Mucosa of descending colon (tissue), 3 donors: ENCODE results near the gene GCNT2. TPM values are rescaled to one million over a fixed set of nuclear protein-coding genes. Genes with fewer than 3 reads are reported as not detected.
"Not testable (repeated sequence)": the region's sequence is repeated elsewhere in the genome, so short reads cannot be mapped to it uniquely, and the experiment has no call there.

Experiments
- ATAC-seq: fragments of 200-7000 bp; cut with Tn5 transposase; one replicate; pipeline ENCODE4 v1.9.1; 2020; ENCODE audit warnings: mild to moderate bottlenecking, moderate library complexity
- DNase-seq, 3 donors: peaks; one replicate each; pipeline ENCODE4 v3.0.0-alpha.2; 2020
- H3K36me3 ChIP-seq: fragments of 200-600 bp; one replicate; pipeline ENCODE4 v1.8.0; 2021; ENCODE audit warnings: low read depth, mild to moderate bottlenecking
- H3K4me1 ChIP-seq: fragments of 200-600 bp; one replicate; pipeline ENCODE4 v1.8.0; 2021; ENCODE audit warnings: low read depth, mild to moderate bottlenecking
- H3K4me3 ChIP-seq: fragments of 200-600 bp; one replicate; pipeline ENCODE4 v1.8.0; 2021; ENCODE audit warnings: mild to moderate bottlenecking
- H3K9me3 ChIP-seq: fragments of 200-600 bp; one replicate; pipeline ENCODE4 v1.8.0; 2021; ENCODE audit warnings: mild to moderate bottlenecking
- CTCF ChIP-seq: fragments of 200-600 bp; IDR thresholded peaks from one replicate; pipeline ENCODE4 v1.8.0; 2022; ENCODE audit warnings: antibody characterized with exemption, mild to moderate bottlenecking
- intact Hi-C, 2 donors: fragments of 100-400 bp; cut with DNase I in 1 of 2; cut with micrococcal nuclease in 1 of 2; formaldehyde crosslinking; loops; one replicate each; pipeline versions ENCODE4 v1.11.0 to v1.11.1; 2022; cut with DNase I, micrococcal nuclease
- total RNA-seq, 3 donors: library from RNA; stranded (reverse); fragmentation: NEBNext Ultra II Directional in 2 of 3; extraction: Animal tissue kit (Norgen Biotek cat#: 25700) in 2 of 3; gene quantifications; one replicate each; pipeline versions ENCODE4 v1.2.1 to v1.2.4, GENCODE V29; 2021 to 2023
- donor health status: DM: no; HTN: no; CAD: no; lungs with moderate emphysema.
- donor health status: DM: no; HTN: no; CAD: no.
- donor health status: DM: no; HTN: yes; CAD: no.

GCNT2 gene
- total RNA-seq, 3 donors from 2014 or later: 11.7 to 22.3 (median 19.8) TPM

DNA sequence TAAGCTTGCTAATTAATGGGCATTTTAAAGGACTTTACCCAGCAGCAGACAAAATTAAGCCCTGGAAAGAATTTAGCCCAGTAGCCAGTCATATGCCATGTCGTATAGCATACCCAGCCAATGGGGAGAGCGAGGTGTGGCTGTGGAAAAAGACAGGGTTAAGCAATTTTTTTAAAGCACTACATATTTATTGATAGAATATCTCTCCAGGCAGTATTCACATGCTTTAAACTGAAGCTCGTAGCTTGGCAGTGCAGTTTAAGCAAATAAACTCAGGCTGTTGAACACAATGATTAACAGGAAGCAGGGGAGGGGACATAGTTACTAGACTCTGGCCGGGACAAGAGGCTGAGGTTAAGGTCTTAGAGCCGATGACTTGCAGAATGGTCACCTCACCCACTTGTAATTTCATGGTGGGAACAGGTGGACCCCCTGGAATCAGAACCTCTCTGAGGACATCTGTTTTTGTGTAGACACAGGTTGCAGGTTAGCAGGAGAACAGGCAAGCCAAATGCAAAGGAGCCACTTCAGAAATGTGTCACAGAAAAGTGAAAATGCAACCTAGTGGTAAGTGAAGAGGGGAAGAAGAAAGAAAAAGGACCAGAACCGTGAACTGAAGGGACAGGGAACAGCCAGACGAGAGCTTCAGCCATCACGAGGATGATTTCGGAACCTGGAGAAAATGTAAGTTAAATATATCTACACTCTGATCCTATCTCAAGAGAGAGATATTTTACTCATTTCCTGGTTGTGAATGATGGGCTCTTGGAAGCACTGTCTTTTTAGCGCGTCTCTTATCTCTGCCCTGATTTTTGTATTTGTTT is 7.2 kb downstream of the GCNT2 start:
- ATAC-seq (peak; percentile 95), DNase-seq (peak in 1 of 3 donors; percentile 66)
- Histone ChIP-seq H3K36me3 (no peaks in the 10 kb centered on the region), H3K4me1 (peaks cover 12% of the 10 kb centered on the region), H3K4me3 (no peak overlapping the region), H3K9me3 (no peaks in the 10 kb centered on the region)
- TF ChIP-seq CTCF: no peak
- intact Hi-C loops: no loop called here

DNA sequence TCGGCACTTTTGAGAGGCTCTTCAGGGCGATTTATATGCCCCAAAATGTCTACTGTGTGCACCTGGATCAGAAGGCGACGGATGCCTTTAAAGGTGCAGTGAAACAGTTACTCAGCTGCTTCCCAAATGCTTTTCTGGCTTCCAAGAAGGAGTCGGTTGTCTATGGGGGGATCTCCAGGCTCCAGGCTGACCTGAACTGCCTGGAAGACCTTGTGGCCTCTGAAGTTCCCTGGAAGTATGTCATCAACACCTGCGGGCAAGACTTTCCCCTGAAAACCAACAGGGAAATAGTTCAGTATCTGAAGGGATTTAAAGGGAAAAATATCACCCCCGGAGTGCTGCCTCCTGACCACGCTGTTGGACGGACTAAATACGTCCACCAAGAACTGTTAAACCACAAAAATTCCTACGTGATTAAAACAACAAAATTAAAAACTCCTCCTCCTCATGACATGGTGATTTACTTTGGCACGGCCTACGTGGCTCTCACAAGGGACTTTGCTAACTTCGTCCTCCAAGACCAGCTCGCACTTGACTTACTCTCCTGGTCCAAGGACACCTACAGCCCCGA is 8.2 kb downstream of the GCNT2 start:
- DNase-seq: no peak
- no peaks in the 10 kb centered on the region for H3K36me3 ChIP-seq
- no peak for ATAC-seq
- no peak overlapping the region for H3K4me3 ChIP-seq
- H3K9me3 ChIP-seq: no peaks in the 10 kb centered on the region
- peaks cover 12% of the 10 kb centered on the region for H3K4me1 ChIP-seq
- intact Hi-C loops: no loop called here
- no peak for TF ChIP-seq CTCF

- H3K4me1 ChIP-seq: peaks cover 12% of the 10 kb centered on the region
- H3K36me3 ChIP-seq, H3K9me3 ChIP-seq, DNase-seq, H3K4me3 ChIP-seq, ATAC-seq, intact Hi-C loops: not testable (repeated sequence)
Measured at GRCh38 chr6:10529828-10530374, 8.8 kb downstream of the GCNT2 start.

GRCh38 chr6:10531503-10531902 is 10.4 kb downstream of the GCNT2 start:
- Histone ChIP-seq H3K36me3 (no peaks in the 10 kb centered on the region), H3K4me1 (peaks cover 12% of the 10 kb centered on the region), H3K9me3 (no peaks in the 10 kb centered on the region), H3K4me3 (no peak overlapping the region)
- DNase-seq: no peak
- no peak for TF ChIP-seq CTCF
- intact Hi-C loops: no loop called here
- no peak for ATAC-seq

DNA sequence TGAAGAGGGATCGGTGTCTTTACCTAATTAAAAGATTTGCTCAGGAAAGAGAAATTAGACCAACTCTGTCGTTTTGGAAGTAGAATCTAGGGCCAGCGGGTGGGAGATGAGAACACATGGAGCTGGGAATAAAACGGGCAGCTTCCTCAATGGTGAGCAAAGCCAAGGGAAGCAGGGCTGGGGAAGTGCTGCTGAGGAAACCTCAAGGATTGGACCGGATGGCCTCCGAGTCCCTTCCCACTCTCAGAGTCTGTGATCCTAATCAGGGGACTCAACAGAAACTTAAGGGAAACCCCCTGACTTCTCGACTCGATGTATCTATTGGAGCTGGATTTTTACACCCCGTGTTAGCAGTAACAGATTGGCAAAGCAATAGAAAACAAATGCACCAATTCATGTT is 10.8 kb downstream of the GCNT2 start:
- DNase-seq: no peak

More for the DNA sequence above, 10.8 kb downstream of the GCNT2 start:
- no peaks in the 10 kb centered on the region for H3K36me3 ChIP-seq
- no peak for ATAC-seq
- no peak for TF ChIP-seq CTCF
- H3K4me3 ChIP-seq: no peak overlapping the region
- intact Hi-C loops: no loop called here
- H3K9me3 ChIP-seq: no peaks in the 10 kb centered on the region
- H3K4me1 ChIP-seq: peaks cover 12% of the 10 kb centered on the region
